DMS 273 (cell line): Measurements from ENCODE around the gene PCDHB13.
"Not testable (repeated sequence)": the region's sequence is repeated elsewhere in the genome, so short reads cannot be mapped to it uniquely, and the experiment has no call there.

ENCODE experiments used
- DNase-seq: peaks from one replicate; lab custom pipeline; 2025; ENCODE audit not compliant: unreplicated experiment; lab: John Stamatoyannopoulos, UW

PCDHB13 gene

DNA sequence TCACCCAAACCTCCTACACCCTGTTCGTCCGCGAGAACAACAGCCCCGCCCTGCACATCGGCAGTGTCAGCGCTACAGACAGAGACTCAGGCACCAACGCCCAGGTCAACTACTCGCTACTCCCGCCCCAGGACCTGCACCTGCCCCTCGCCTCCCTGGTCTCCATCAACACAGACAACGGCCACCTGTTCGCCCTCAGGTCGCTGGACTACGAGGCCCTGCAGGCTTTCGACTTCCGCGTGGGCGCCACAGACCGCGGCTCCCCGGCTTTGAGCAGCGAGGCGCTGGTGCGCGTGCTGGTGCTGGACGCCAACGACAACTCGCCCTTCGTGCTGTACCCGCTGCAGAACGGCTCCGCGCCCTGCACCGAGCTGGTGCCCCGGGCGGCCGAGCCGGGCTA lies 12.6 kb upstream of the PCDHB13 start:
- not testable (repeated sequence) for DNase-seq

DNA sequence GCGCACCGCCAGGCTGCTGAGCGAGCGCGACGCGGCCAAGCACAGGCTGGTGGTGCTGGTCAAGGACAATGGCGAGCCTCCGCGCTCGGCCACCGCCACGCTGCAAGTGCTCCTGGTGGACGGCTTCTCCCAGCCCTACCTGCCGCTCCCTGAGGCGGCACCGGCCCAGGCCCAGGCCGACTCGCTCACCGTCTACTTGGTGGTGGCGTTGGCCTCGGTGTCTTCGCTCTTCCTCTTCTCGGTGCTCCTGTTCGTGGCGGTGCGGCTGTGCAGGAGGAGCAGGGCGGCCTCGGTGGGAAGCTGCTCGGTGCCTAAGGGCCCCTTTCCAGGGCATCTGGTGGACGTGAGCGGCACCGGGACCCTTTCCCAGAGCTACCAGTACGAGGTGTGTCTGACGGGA lies 12.1 kb upstream of the PCDHB13 start:
- DNase-seq: not testable (repeated sequence)

DNA sequence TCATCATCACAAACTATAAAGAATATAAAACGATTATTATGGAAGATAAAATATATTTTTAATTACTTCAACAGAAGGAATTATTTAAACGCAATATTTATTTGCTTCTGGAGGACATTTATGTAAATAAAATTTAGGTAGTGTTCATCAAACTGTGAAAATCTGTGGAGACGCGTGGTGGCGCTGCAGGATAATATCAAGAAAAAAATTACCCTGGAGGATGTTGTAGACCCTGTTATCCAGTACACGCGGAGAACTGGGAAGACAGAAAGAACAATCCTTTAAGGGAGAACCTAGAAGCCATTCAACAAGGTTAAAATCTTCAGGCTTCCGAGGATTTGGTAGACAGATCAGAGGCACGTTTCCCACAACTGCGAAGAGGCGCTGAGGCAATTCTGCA lies 5.2 kb upstream of the PCDHB13 start, which contains the start of gene PCDHB12:
PCDHB12 (plus strand) TSS at position 242 of the 400 bp plus-strand sequence. CDS start 189 bp downstream, outside the sequence.
- DNase-seq: no peak

DNA sequence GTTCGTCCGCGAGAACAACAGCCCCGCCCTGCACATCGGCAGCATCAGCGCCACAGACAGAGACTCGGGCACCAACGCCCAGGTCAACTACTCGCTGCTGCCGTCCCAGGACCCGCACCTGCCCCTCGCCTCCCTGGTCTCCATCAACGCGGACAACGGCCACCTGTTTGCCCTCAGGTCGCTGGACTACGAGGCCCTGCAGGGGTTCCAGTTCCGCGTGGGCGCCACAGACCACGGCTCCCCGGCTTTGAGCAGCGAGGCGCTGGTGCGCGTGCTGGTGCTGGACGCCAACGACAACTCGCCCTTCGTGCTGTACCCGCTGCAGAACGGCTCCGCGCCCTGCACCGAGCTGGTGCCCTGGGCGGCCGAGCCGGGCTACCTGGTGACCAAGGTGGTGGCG lies 3.4 kb upstream of the PCDHB13 start:
- DNase-seq: not testable (repeated sequence)

DNA sequence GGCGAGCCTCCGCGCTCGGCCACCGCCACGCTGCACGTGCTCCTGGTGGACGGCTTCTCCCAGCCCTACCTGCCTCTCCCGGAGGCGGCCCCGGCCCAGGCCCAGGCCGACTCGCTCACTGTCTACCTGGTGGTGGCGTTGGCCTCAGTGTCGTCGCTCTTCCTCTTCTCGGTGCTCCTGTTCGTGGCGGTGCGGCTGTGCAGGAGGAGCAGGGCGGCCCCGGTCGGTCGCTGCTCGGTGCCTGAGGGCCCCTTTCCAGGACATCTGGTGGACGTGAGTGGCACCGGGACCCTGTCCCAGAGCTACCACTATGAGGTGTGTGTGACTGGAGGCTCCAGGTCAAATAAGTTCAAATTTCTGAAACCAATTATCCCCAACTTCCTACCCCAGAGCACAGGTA lies 2.9 kb upstream of the PCDHB13 start:
- DNase-seq: not testable (repeated sequence)

DNA sequence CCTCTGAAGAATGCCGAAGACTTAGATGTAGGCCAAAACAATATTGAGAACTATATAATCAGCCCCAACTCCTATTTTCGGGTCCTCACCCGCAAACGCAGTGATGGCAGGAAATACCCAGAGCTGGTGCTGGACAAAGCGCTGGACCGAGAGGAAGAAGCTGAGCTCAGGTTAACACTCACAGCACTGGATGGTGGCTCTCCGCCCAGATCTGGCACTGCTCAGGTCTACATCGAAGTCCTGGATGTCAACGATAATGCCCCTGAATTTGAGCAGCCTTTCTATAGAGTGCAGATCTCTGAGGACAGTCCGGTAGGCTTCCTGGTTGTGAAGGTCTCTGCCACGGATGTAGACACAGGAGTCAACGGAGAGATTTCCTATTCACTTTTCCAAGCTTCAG lies 864 bp downstream of the PCDHB13 start:
- DNase-seq: not testable (repeated sequence)

DNA sequence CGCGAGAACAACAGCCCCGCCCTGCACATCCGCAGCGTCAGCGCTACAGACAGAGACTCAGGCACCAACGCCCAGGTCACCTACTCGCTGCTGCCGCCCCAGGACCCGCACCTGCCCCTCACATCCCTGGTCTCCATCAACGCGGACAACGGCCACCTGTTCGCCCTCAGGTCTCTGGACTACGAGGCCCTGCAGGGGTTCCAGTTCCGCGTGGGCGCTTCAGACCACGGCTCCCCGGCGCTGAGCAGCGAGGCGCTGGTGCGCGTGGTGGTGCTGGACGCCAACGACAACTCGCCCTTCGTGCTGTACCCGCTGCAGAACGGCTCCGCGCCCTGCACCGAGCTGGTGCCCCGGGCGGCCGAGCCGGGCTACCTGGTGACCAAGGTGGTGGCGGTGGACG lies 1.8 kb downstream of the PCDHB13 start:
- not testable (repeated sequence) for DNase-seq

DNA sequence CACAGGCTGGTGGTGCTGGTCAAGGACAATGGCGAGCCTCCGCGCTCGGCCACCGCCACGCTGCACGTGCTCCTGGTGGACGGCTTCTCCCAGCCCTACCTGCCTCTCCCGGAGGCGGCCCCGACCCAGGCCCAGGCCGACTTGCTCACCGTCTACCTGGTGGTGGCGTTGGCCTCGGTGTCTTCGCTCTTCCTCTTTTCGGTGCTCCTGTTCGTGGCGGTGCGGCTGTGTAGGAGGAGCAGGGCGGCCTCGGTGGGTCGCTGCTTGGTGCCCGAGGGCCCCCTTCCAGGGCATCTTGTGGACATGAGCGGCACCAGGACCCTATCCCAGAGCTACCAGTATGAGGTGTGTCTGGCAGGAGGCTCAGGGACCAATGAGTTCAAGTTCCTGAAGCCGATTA lies 2.3 kb downstream of the PCDHB13 start:
- not testable (repeated sequence) for DNase-seq

DNA sequence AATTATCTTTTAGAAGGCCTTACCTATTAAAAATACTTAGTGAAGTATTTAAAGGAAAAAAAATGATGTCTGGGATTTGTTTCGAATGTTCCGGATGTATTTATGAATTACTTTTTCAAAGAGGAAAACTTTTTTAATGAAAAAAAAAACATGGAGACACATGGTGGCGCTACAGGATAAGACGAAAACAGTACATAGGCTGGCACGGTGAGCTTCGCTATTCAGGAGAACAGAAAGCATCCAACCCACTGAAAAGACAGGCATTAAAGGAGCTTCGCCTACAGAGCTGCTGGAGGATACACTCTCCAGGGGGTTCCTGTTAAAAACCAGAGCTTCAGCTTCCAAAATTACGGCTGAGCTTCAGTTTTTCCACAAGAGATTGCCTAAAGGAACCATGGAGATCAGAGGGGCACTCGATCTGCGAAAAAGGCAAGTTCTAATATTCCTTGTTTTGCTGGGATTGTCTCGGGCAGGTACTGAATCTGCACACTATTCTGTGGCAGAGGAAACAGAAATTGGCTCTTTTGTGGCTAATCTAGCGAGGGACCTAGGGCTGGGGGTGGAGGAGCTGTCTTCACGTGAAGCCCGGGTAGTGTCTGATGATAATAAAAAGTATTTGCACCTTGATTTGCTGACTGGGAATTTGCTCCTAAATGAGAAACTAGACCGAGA lies 9.5 kb downstream of the PCDHB13 start, which contains the start of gene PCDHB14:
PCDHB14 (plus strand) TSS at position 232 of the 672 bp plus-strand sequence; CDS start at position 395, 163 bp downstream.
- DNase-seq: peak; percentile 86

DNA sequence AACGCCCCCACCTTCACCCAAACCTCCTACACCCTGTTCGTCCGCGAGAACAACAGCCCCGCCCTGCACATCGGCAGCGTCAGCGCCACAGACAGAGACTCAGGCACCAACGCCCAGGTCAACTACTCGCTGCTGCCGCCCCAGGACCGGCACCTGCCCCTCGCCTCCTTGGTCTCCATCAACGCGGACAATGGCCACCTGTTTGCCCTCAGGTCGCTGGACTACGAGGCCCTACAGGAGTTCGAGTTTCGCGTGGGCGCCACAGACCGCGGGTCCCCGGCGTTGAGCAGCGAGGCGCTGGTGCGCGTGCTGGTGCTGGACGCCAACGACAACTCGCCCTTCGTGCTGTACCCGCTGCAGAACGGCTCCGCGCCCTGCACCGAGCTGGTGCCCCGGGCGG lies 11.1 kb downstream of the PCDHB13 start:
- DNase-seq: not testable (repeated sequence)

DNA sequence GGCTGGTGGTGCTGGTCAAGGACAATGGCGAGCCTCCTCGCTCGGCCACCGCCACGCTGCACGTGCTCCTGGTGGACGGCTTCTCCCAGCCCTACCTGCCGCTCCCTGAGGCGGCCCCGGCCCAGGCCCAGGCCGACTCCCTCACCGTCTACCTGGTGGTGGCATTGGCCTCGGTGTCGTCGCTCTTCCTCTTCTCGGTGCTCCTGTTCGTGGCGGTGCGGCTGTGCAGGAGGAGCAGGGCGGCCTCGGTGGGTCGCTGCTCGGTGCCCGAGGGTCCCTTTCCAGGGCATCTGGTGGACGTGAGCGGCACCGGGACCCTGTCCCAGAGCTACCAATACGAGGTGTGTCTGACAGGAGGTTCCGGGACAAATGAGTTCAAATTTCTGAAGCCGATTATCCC lies 11.7 kb downstream of the PCDHB13 start:
- not testable (repeated sequence) for DNase-seq

DNA sequence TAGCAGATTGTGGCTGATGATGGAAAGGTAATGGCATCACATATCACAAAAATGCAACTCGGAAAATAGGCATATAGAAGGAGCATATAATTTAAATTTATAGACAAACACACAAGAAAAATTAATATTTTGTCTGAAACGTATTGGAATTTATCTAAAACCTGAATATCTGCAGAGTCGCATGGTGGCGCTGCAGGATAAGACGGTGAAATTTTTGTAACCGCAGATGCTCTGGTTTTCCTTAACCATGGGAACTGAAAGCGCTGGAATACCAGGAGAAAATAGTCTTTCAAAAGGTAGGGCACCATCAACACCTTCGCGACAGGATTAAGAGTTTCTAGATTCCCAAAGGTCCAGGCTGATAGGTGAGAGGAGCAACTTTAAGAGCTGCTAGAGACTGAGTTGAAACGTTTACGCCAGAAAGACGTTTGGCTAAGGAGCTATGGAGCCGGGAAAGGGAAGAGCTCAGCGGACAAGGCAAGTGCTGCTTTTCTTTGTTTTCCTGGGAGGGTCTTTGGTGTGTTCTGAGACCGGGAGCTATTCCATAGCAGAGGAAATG lies 20.5 kb downstream of the PCDHB13 start:
- no peak for DNase-seq

DNA sequence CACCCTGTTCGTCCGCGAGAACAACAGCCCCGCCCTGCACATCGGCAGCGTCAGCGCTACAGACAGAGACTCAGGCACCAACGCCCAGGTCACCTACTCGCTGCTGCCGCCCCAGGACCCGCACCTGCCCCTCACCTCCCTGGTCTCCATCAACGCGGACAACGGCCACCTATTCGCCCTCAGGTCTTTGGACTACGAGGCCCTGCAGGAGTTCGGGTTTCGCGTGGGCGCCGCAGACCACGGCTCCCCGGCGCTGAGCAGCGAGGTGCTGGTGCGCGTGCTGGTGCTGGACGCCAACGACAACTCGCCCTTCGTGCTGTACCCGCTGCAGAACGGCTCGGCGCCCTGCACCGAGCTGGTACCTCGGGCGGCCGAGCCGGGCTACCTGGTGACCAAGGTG lies 22.2 kb downstream of the PCDHB13 start:
- DNase-seq: not testable (repeated sequence)

DNA sequence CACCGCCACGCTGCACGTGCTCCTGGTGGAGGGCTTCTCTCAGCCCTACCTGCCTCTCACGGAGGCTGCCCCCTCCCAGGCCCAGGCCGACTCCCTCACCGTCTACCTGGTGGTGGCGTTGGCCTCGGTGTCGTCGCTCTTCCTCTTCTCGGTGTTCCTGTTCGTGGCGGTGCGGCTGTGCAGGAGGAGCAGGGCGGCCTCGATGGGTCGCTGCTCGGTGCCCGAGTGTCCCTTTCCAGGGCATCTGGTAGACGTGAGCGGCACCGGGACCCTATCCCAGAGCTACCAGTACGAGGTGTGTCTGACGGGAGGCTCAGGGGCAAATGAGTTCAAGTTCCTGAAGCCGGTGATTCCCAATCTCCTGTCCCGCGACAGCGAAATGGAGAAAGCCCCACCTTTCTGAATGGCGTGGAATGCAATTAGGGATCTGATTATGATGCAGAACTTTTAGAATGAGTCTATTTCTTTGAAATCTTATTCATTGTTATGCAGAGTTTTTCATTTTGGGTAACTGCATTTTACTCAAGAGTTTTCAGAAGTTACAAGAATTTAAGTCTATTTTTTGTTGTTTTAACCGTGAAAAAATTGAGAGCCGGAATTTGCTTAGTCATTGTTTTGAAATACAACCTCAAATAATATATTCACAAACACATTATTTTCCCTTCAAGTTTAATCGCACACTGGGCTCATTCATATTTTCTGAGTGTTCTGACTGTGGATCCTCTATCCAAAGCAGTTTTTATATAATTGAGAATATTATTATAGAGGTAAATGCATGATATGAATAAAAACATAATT lies 23.0 kb downstream of the PCDHB13 start:
- DNase-seq: no peak

DNA sequence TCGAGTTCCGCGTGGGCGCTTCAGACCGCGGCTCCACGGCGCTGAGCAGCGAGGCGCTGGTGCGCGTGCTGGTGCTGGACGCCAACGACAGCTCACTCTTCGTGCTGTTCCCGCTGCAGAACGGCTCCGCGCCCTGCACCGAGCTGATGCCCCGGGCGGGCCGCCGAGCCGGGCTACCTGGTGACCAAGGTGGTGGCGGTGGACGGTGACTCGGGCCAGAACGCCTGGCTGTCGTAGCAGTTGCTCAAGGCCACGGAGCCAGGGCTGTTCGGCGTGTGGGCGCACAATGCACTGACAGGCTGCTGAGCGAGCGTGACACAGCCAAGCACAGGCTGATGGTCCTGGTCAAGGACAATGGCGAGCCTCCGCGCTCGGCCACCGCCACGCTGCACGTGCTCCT lies 27.8 kb downstream of the PCDHB13 start:
- no peak for DNase-seq

DNA sequence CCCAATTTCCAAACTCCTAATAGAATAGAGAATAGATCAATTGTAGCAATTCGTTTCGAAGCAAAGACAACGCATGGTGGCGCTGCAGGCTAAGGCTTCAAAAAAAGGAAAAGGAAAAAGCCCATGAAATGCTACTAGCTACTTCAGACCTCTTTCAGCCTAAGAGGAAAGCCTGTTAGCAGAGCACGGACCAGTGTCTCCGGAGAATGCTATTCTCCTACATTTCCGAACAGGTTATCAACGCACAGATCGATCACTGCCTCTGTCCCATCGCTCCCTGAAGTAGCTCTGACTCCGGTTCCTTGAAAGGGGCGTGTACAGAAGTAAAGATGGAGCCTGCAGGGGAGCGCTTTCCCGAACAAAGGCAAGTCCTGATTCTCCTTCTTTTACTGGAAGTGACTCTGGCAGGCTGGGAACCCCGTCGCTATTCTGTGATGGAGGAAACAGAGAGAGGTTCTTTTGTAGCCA lies 31.6 kb downstream of the PCDHB13 start, which contains the start of gene PCDHB15:
PCDHB15 (plus strand) TSS at position 146 of the 468 bp plus-strand sequence; CDS start at position 330, 184 bp downstream.
- peak; percentile 37 for DNase-seq

DNA sequence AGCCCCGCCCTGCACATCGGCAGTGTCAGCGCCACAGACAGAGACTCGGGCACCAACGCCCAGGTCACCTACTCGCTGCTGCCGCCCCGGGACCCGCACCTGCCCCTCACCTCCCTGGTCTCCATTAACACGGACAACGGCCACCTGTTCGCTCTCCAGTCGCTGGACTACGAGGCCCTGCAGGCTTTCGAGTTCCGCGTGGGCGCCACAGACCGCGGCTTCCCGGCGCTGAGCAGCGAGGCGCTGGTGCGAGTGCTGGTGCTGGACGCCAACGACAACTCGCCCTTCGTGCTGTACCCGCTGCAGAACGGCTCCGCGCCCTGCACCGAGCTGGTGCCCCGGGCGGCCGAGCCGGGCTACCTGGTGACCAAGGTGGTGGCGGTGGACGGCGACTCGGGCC lies 33.3 kb downstream of the PCDHB13 start:
- DNase-seq: not testable (repeated sequence)

DNA sequence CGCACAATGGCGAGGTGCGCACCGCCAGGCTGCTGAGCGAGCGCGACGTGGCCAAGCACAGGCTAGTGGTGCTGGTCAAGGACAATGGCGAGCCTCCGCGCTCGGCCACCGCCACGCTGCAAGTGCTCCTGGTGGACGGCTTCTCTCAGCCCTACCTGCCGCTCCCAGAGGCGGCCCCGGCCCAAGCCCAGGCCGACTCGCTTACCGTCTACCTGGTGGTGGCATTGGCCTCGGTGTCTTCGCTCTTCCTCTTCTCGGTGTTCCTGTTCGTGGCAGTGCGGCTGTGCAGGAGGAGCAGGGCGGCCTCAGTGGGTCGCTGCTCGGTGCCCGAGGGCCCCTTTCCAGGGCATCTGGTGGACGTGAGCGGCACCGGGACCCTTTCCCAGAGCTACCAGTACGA lies 33.7 kb downstream of the PCDHB13 start:
- not testable (repeated sequence) for DNase-seq

DNA sequence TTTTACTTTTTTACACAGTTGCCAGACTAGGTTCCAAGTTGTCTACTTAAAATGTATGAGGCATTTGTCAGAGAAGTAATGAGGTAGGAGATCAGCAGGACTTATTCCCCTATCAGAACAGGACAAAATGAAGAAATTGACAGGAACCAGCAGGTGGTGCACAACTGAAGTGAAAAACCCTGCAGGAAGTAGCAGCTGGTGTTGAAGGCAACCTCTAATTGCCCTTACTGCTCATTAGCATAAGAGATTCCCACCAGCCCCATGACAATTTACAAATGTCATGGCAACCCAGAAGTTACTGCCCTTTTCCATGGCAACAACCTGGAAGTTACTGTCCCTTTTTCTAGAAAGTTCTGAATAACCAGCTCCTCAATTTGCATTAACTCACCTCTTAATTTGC lies 36.9 kb downstream of the PCDHB13 start:
- peak; percentile 90 for DNase-seq

DNA sequence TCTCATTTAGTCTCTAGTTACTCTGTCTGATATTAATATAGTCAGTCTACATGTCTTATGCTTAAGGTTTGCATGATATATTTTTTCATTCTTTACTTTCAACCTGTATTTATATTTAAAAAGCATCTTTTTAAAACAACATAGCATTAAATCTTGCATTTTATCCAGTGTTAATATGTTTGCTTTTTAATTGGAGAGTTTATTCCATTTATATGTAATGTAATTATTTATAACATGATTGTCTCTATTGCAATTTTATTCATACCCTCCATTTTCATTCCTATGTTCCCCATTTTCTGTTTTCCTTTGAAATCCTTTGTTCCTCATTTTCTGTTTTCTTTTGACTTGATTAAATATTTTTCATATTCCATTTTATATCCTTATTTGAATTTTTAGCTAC lies 44.7 kb downstream of the PCDHB13 start:
- DNase-seq: no peak

DNA sequence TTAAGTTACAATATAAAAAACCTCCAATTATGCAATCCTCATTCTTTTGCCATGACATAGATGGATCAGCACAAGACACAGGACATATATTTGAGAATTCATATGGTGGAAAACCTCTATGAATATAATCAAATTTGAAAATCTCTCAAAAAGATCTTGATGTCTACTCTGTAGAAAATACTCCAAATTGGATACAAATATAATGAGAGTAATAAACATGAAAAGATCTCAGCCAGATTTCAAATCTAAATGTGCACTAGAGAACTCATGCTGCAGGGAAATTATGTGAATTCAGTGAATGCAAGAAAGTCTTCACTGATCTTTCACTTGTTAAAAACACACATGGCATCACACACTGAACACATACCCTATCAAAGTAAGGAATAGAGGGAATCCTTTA lies 45.2 kb downstream of the PCDHB13 start:
- no peak for DNase-seq
